ENCODE measurements around the gene KIF26B.

DNA sequence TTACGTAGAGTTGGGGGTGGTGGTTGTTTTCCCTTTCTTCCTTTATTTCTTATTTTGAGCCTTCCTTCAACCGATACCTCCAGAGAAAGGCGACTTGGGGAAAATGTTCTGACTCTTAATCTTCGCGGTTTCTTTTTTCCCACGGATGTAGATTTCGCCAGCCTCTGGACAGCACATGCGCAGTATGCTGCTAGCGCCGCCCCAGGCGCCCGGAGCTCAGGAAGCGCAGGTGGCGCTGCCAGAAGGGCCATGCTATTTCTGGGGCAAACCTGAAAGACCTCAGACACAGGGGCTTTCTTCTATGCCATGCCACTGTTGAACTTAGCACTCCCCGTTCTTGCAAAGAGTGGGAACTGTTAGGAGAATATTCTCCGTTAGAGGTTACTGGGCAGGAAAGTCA is 392.1 kb downstream of the KIF26B start:
- TF ChIP-seq, protein P1, sequence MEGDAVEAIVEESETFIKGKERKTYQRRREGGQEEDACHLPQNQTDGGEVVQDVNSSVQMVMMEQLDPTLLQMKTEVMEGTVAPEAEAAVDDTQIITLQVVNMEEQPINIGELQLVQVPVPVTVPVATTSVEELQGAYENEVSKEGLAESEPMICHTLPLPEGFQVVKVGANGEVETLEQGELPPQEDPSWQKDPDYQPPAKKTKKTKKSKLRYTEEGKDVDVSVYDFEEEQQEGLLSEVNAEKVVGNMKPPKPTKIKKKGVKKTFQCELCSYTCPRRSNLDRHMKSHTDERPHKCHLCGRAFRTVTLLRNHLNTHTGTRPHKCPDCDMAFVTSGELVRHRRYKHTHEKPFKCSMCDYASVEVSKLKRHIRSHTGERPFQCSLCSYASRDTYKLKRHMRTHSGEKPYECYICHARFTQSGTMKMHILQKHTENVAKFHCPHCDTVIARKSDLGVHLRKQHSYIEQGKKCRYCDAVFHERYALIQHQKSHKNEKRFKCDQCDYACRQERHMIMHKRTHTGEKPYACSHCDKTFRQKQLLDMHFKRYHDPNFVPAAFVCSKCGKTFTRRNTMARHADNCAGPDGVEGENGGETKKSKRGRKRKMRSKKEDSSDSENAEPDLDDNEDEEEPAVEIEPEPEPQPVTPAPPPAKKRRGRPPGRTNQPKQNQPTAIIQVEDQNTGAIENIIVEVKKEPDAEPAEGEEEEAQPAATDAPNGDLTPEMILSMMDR (IDR thresholded peaks at IDR 0.05; ENCODE audit: low read depth, low read length), result peak; percentile 11; the same call in 1 of the 2 replicates
- TF ChIP-seq EZH2phosphoT487 (IDR thresholded peaks at IDR 0.05; ENCODE audit: low read depth), result no peak

All from OCI-LY3 (cell line).